Transverse colon (tissue), 4 donors: ENCODE measurements around the gene ARL6IP5. TPM values are rescaled to one million over a fixed set of nuclear protein-coding genes. Genes with fewer than 3 reads are reported as not detected.

Experiments
- DNase-seq: peaks from one replicate; pipeline ENCODE4 v3.0.0-alpha.2; 2019
- H3K27ac ChIP-seq, 4 donors: fragments of 200-600 bp; sonication (generic); 2 replicates each; pipeline ENCODE4 v1.5.1; 2016 to 2018; ENCODE audit warnings: inconsistent platforms in 4 of 4
- H3K27me3 ChIP-seq: fragments of 200-600 bp; sonication (generic); 2 replicates; pipeline ENCODE4 v1.5.1; 2017; ENCODE audit warnings: inconsistent platforms
- H3K36me3 ChIP-seq, 4 donors: fragments of 200-600 bp; sonication (generic); 2 replicates each; pipeline ENCODE4 v1.5.1; 2017 to 2019; ENCODE audit warnings: inconsistent platforms in 4 of 4
- H3K4me1 ChIP-seq, 4 donors: fragments of 200-600 bp; sonication (generic); 2 replicates each; pipeline ENCODE4 v1.5.1; 2017 to 2020; ENCODE audit warnings: inconsistent platforms in 4 of 4
- H3K4me3 ChIP-seq, 4 donors: fragments of 200-600 bp; sonication (generic); 1 replicate in 1 of 4; 2 replicates in 3 of 4; pipeline versions ENCODE4 v1.5.1 to v1.6.1; 2017 to 2019; ENCODE audit warnings: inconsistent platforms in 4 of 4
- H3K9me3 ChIP-seq, 2 donors: fragments of 200-600 bp; sonication (generic); 2 replicates each; pipeline ENCODE4 v1.5.1; 2017 to 2019; ENCODE audit warnings: inconsistent platforms in 2 of 2
- CTCF ChIP-seq, 5 experiments: fragments of 200-600 bp in 3 of 5; fragments of 450-650 bp in 2 of 5; sonication (generic) in 3 of 5; IDR thresholded peaks; 1 replicate in 2 of 5; 2 replicates in 3 of 5; pipeline ENCODE4 v1.5.1; 2016 to 2017; ENCODE audit warnings: antibody characterized with exemption in 5 of 5, inconsistent platforms in 3 of 5, mild to moderate bottlenecking in 2 of 5, moderate library complexity in 1 of 5
- EP300 ChIP-seq: sonication (generic); formaldehyde crosslinking; IDR thresholded peaks from one replicate; pipeline ENCODE4 v1.6.1; 2017; ENCODE audit warnings: antibody characterized with exemption, low read depth
- POLR2A ChIP-seq: fragments of 450-650 bp; IDR thresholded peaks from one replicate; pipeline ENCODE4 v1.6.1; 2016; ENCODE audit warnings: antibody characterized with exemption, mild to moderate bottlenecking, moderate library complexity
- POLR2AphosphoS5 ChIP-seq, 3 donors: sonication (generic); formaldehyde crosslinking; IDR thresholded peaks; one replicate each; pipeline ENCODE4 v1.6.1; 2016; ENCODE audit warnings: antibody characterized with exemption in 3 of 3
- WGBS, 2 donors: methylation state at CpG; one replicate each; pipeline ENCODE4 v1.1.5; 2018; ENCODE audit warnings: low coverage in 1 of 2; 5-methylcytosine and 5-hydroxymethylcytosine counted together
- in situ Hi-C, 4 donors: fragments of 200-750 bp; cut with MboI; loops; one replicate each; pipeline versions ENCODE4 v1.15.0 to v1.15.1; 2017; ENCODE audit warnings: low sequenced_read_pairs in 3 of 4, low pct_ligation_motif_present in 1 of 4, low pct_unique_long_range_greater_than_20kb in 1 of 4
- intact Hi-C: fragments of 100-400 bp; cut with DNase I; formaldehyde crosslinking; loops from one replicate; pipeline ENCODE4 v1.15.1; 2023; ENCODE audit warnings: low total_unique reads
- total RNA-seq, 4 donors: library from RNA; depleted of rRNA; stranded (reverse); fragments of >200 nt; gene quantifications; one replicate each; pipeline ENCODE4 v1.1.0, GENCODE V29; 2016

The ARL6IP5 gene
- total RNA-seq, 4 donors from 2014 or later: 22.7 to 130 (median 68.0) TPM

DNA sequence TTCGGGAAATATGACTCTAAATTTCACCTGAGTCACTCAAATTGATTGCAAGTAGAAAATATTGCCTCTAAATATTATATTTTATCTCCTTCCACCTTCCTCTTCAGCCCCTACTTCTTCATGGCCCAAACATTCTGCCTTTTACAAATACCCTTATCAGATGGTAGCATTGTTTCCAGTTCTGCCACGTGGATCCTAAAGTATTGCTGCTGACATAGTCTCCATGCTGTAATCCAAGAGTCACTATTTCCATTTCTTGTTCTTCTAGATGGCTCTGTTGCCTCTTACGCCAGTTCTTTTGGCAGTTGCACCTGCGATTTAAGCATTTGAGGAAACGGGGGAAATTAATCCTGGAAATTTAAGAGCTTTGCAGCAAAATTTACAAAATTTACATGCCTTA, 24.1 kb downstream of the ARL6IP5 start:
- no peak for TF ChIP-seq POLR2AphosphoS5 (IDR thresholded peaks at IDR 0.05)
- no peak for TF ChIP-seq EP300
- TF ChIP-seq POLR2A: no peak
- no peak for TF ChIP-seq CTCF (IDR thresholded peaks at IDR 0.05)
- in situ Hi-C loops: no loop called here

GRCh38 chr3:69110941-69111546, 26.3 kb downstream of the ARL6IP5 start:
- H3K27me3 ChIP-seq: no peaks in the 10 kb centered on the region
- H3K4me3 ChIP-seq: no peak overlapping the region
- H3K9me3 ChIP-seq: no peaks in the 10 kb centered on the region
- no peak for DNase-seq
- no peaks in the 10 kb centered on the region for H3K36me3 ChIP-seq
- intact Hi-C loops: no loop called here
- WGBS, 2 donors: 88 to 100% methylated on average over 1 of the region's 1 CpG
- H3K4me1 ChIP-seq: peaks cover 0 to 4% (median 0%) of the 10 kb centered on the region in 4 donors
- TF ChIP-seq POLR2AphosphoS5 (IDR thresholded peaks at IDR 0.05) (no peak), POLR2A (no peak), CTCF (IDR thresholded peaks at IDR 0.05) (no peak), EP300 (no peak)
- in situ Hi-C loops: no loop called here
- H3K27ac ChIP-seq: no peak overlapping the region

More for the DNA sequence above, 24.1 kb downstream of the ARL6IP5 start:
- no peak for DNase-seq
- H3K36me3 ChIP-seq: peaks cover 0 to 17% (median 3%) of the 10 kb centered on the region in 4 donors
- H3K4me1 ChIP-seq: peaks cover 0 to 8% (median 0%) of the 10 kb centered on the region in 4 donors
- H3K9me3 ChIP-seq: no peaks in the 10 kb centered on the region
- intact Hi-C loops: no loop called here
- H3K4me3 ChIP-seq: no peak overlapping the region
- WGBS, 2 donors: 78 to 81% methylated on average over 5 of the region's 5 CpGs
- no peaks in the 10 kb centered on the region for H3K27me3 ChIP-seq
- no peak overlapping the region for H3K27ac ChIP-seq

GRCh38 chr3:69113536-69113935, 28.8 kb downstream of the ARL6IP5 start:
- H3K36me3 ChIP-seq: no peaks in the 10 kb centered on the region
- TF ChIP-seq EP300: no peak
- TF ChIP-seq CTCF (IDR thresholded peaks at IDR 0.05): no peak
- TF ChIP-seq POLR2AphosphoS5 (IDR thresholded peaks at IDR 0.05): no peak
- TF ChIP-seq POLR2A: no peak
- 84 to 85% methylated on average over 3 of the region's 3 CpGs for WGBS, 2 donors
- in situ Hi-C loops: no loop called here
- H3K4me1 ChIP-seq: no peaks in the 10 kb centered on the region
- H3K27ac ChIP-seq: no peak overlapping the region
- no peak for DNase-seq
- intact Hi-C loops: no loop called here
- no peaks in the 10 kb centered on the region for H3K9me3 ChIP-seq
- H3K4me3 ChIP-seq: no peak overlapping the region
- no peaks in the 10 kb centered on the region for H3K27me3 ChIP-seq

DNA sequence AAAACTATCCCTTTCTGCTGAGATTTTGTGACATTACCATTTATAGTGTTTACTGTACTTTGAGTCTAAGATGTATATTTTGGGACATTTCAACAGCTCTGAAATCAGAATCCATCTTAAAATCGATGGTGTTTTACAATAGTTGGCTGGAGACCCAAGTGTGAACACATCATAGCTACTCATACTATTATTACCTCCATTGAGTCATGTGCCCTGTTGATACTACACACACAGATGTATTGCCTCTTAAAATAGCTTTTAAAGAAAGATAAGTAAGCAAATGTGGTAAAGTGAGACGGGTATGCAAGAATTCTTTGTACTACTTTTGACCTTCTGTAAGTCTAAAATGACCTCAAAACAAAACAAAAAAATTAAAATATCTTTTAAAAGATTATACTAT, 31.0 kb downstream of the ARL6IP5 start:
- in situ Hi-C loops: no loop called here
- WGBS, 2 donors: 26 to 40% methylated on average over 2 of the region's 2 CpGs
- H3K36me3 ChIP-seq: no peaks in the 10 kb centered on the region
- H3K27me3 ChIP-seq: no peaks in the 10 kb centered on the region
- TF ChIP-seq CTCF (IDR thresholded peaks at IDR 0.05) (no peak), EP300 (no peak), POLR2A (no peak), POLR2AphosphoS5 (IDR thresholded peaks at IDR 0.05) (no peak)
- no peaks in the 10 kb centered on the region for H3K9me3 ChIP-seq
- no peak overlapping the region for H3K27ac ChIP-seq
- intact Hi-C loops: no loop called here
- DNase-seq: no peak
- H3K4me1 ChIP-seq: no peaks in the 10 kb centered on the region
- H3K4me3 ChIP-seq: no peak overlapping the region
